GM23338 (cell line): ENCODE measurements around the gene TTC22. TPM values are rescaled to one million over a fixed set of nuclear protein-coding genes. Genes with fewer than 3 reads are reported as not detected.

ENCODE experiments used
- ATAC-seq: fragments of 200-7000 bp; cut with Tn5 transposase; 3 replicates; pipeline ENCODE4 v1.9.1; 2020
- DNase-seq: peaks from one replicate; pipeline ENCODE4 v3.0.0-alpha.2; 2015; ENCODE audit warnings: low spot score
- H2AFZ ChIP-seq: fragments of 200-600 bp; sonication (generic); 2 replicates; pipeline ENCODE4 v1.8.0; 2016; ENCODE audit warnings: antibody characterized with exemption, mild to moderate bottlenecking, moderate library complexity
- H3F3A ChIP-seq: fragments of 200-600 bp; sonication (generic); replicated peaks from 2 replicates; pipeline ENCODE4 v1.8.0; 2017; ENCODE audit warnings: antibody characterized with exemption, mixed run types, low read depth
- H3K27ac ChIP-seq: fragments of 200-600 bp; sonication (generic); 2 replicates; pipeline ENCODE4 v1.6.1; 2016; ENCODE audit warnings: low read depth
- H3K27me3 ChIP-seq: fragments of 200-600 bp; sonication (generic); 2 replicates; pipeline ENCODE4 v1.8.0; 2016; ENCODE audit warnings: mild to moderate bottlenecking, mixed run types, moderate library complexity; ENCODE audit not compliant: insufficient read depth
- H3K36me3 ChIP-seq: fragments of 200-600 bp; sonication (generic); 2 replicates; pipeline ENCODE4 v1.8.0; 2016; ENCODE audit warnings: mild to moderate bottlenecking; ENCODE audit not compliant: insufficient read depth
- H3K4me1 ChIP-seq: fragments of 200-600 bp; sonication (generic); 2 replicates; pipeline ENCODE4 v1.8.0; 2016; ENCODE audit warnings: mild to moderate bottlenecking, moderate library complexity; ENCODE audit not compliant: insufficient read depth
- H3K4me2 ChIP-seq: fragments of 200-600 bp; sonication (generic); 2 replicates; pipeline ENCODE4 v1.7.1; 2017; ENCODE audit warnings: mixed run types
- H3K4me3 ChIP-seq: fragments of 200-600 bp; sonication (generic); 2 replicates; pipeline ENCODE4 v1.6.1; 2016; ENCODE audit warnings: mixed run types
- H3K79me2 ChIP-seq: fragments of 200-600 bp; sonication (generic); replicated peaks from 2 replicates; pipeline ENCODE4 v1.8.0; 2017; ENCODE audit warnings: mild to moderate bottlenecking; ENCODE audit not compliant: insufficient read depth
- H3K9me2 ChIP-seq: fragments of 200-600 bp; sonication (generic); 2 replicates; pipeline ENCODE4 v1.8.0; 2017; ENCODE audit not compliant: insufficient read depth
- H4K20me1 ChIP-seq: fragments of 200-600 bp; sonication (generic); replicated peaks from 2 replicates; pipeline ENCODE4 v1.8.0; 2017; ENCODE audit warnings: mild to moderate bottlenecking; ENCODE audit not compliant: insufficient read depth
- H3K27ac Mint-ChIP-seq: 2 replicates; pipeline ENCODE4 v1.8.0; 2020; ENCODE audit warnings: inconsistent platforms, mild to moderate bottlenecking, moderate library complexity, mixed read lengths
- H3K27me3 Mint-ChIP-seq: 3 replicates; pipeline ENCODE4 v1.8.0; 2022; ENCODE audit warnings: low read depth, mild to moderate bottlenecking, moderate library complexity, mixed read lengths, inconsistent platforms; ENCODE audit not compliant: insufficient read depth, poor library complexity
- H3K36me3 Mint-ChIP-seq: 3 replicates; pipeline ENCODE4 v1.8.0; 2021; ENCODE audit warnings: low read depth, mild to moderate bottlenecking, inconsistent platforms, moderate library complexity, mixed read lengths
- H3K4me1 Mint-ChIP-seq: 3 replicates; pipeline ENCODE4 v1.8.0; 2020; ENCODE audit warnings: mild to moderate bottlenecking, inconsistent platforms, mixed read lengths
- H3K4me3 Mint-ChIP-seq: 3 replicates; pipeline ENCODE4 v1.8.0; 2021; ENCODE audit warnings: moderate library complexity, mild to moderate bottlenecking, inconsistent platforms, mixed read lengths
- H3K9me3 Mint-ChIP-seq: 3 replicates; pipeline ENCODE4 v1.8.0; 2020; ENCODE audit warnings: moderate library complexity, mild to moderate bottlenecking, inconsistent platforms, mixed read lengths
- CREB1 ChIP-seq: fragments of 250-450 bp; sonication (Bioruptor Pico); IDR thresholded peaks from 2 replicates; pipeline ENCODE4 v1.5.0; 2020; ENCODE audit warnings: low read depth, mild to moderate bottlenecking, moderate library complexity
- EZH2 ChIP-seq: fragments of 200-600 bp; sonication (generic); IDR thresholded peaks from one replicate; pipeline ENCODE4 v1.8.0; 2017; ENCODE audit warnings: antibody characterized with exemption, mild to moderate bottlenecking, low read depth; ENCODE audit not compliant: unreplicated experiment
- EZH2phosphoT487 ChIP-seq: fragments of 200-600 bp; sonication (generic); IDR thresholded peaks from one replicate; pipeline ENCODE4 v1.8.1; 2018; ENCODE audit warnings: antibody characterized with exemption; ENCODE audit not compliant: unreplicated experiment
- NANOG ChIP-seq: IDR thresholded peaks from 2 replicates; pipeline ENCODE4 v1.6.1; 2016; ENCODE audit warnings: antibody characterized with exemption, borderline replicate concordance
- POLR2AphosphoS5 ChIP-seq: IDR thresholded peaks from 2 replicates; pipeline ENCODE4 v1.6.1; 2016; ENCODE audit warnings: antibody characterized with exemption, low read depth
- STAT1 ChIP-seq: IDR thresholded peaks from one replicate; pipeline ENCODE4 v1.6.1; 2016; ENCODE audit warnings: antibody characterized with exemption; ENCODE audit not compliant: unreplicated experiment
- ZNF114 ChIP-seq: fragments of 250-450 bp; sonication (Bioruptor Pico); IDR thresholded peaks from 2 replicates; pipeline ENCODE4 v1.5.0; 2020; ENCODE audit warnings: mild to moderate bottlenecking, moderate library complexity
- ZNF331 ChIP-seq: fragments of 250-450 bp; sonication (Bioruptor Pico); IDR thresholded peaks from 2 replicates; pipeline ENCODE4 v1.5.0; 2020; ENCODE audit warnings: low read depth, mild to moderate bottlenecking, moderate library complexity
- polyA plus RNA-seq: library from polyadenylated mRNA; unstranded; fragments of >200 nt; fragmentation: Nextera tagmentation; extraction: Ambion mirVana; gene quantifications from 2 replicates; pipeline ENCODE4 v1.2.1, GENCODE V29; 2016
- total RNA-seq: library from RNA; depleted of rRNA; stranded (reverse); fragments of >200 nt; shearing (Covaris generic); gene quantifications from 2 replicates; pipeline ENCODE4 v1.2.3, GENCODE V29; 2014
- TF ChIP-seq, protein P1 (sequence below), 2 experiments: fragments of 200-600 bp in 1 of 2; sonication (generic) in 1 of 2; conservative IDR thresholded peaks; 2 replicates each; pipeline versions ENCODE4 v1.5.1 to v1.6.1; 2016 to 2017; ENCODE audit warnings: antibody characterized with exemption in 2 of 2, low read depth in 2 of 2, mild to moderate bottlenecking in 2 of 2, moderate library complexity in 1 of 2
- TF ChIP-seq, protein P2 (sequence below): fragments of 250-450 bp; sonication (Bioruptor Pico); IDR thresholded peaks from 2 replicates; pipeline ENCODE4 v1.5.0; 2020; ENCODE audit warnings: mild to moderate bottlenecking, moderate library complexity

The TTC22 gene
- total and polyA plus RNA-seq, 2 experiments from 2014 or later: 1.2 to 2.5 TPM

GRCh38 chr1:54750596-54750995 lies 50.5 kb downstream of the TTC22 start:
- peaks cover 15% of the 10 kb centered on the region for H3K4me1 Mint-ChIP-seq
- no peak for ATAC-seq

GRCh38 chr1:54748094-54748835 lies 52.9 kb downstream of the TTC22 start:
- Mint-ChIP-seq H3K27me3 (peaks cover 7% of the 10 kb centered on the region), H3K27ac (no peak overlapping the region), H3K4me1 (peaks cover 17% of the 10 kb centered on the region), H3K9me3 (peaks cover 2% of the 10 kb centered on the region; the same call in 1 of the 3 replicates), H3K4me3 (no peak overlapping the region), H3K36me3 (peaks cover 5% of the 10 kb centered on the region; the same call in 1 of the 3 replicates)
- Histone ChIP-seq H3K4me3 (no peak overlapping the region), H4K20me1 (no peaks in the 10 kb centered on the region), H3K36me3 (no peaks in the 10 kb centered on the region), H3K4me2 (no peak overlapping the region), H3K27ac (no peak overlapping the region), H3K4me1 (peaks cover 16% of the 10 kb centered on the region; the same call in 1 of the 2 replicates), H2AFZ (no peak overlapping the region), H3K9me2 (no peaks in the 10 kb centered on the region), H3F3A (no peaks in the 10 kb centered on the region), H3K27me3 (no peaks in the 10 kb centered on the region), H3K79me2 (no peaks in the 10 kb centered on the region)
- DNase-seq (no peak), ATAC-seq (no peak)
- TF ChIP-seq ZNF331 (CRISPR knock-in tag) (no peak), POLR2AphosphoS5 (no peak), NANOG (no peak), CREB1 (CRISPR knock-in tag) (no peak), ZNF114 (no peak), EZH2 (no peak), EZH2phosphoT487 (no peak), STAT1 (no peak)
- TF ChIP-seq, protein P1, sequence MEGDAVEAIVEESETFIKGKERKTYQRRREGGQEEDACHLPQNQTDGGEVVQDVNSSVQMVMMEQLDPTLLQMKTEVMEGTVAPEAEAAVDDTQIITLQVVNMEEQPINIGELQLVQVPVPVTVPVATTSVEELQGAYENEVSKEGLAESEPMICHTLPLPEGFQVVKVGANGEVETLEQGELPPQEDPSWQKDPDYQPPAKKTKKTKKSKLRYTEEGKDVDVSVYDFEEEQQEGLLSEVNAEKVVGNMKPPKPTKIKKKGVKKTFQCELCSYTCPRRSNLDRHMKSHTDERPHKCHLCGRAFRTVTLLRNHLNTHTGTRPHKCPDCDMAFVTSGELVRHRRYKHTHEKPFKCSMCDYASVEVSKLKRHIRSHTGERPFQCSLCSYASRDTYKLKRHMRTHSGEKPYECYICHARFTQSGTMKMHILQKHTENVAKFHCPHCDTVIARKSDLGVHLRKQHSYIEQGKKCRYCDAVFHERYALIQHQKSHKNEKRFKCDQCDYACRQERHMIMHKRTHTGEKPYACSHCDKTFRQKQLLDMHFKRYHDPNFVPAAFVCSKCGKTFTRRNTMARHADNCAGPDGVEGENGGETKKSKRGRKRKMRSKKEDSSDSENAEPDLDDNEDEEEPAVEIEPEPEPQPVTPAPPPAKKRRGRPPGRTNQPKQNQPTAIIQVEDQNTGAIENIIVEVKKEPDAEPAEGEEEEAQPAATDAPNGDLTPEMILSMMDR (conservative IDR thresholded peaks at IDR 0.05; ENCODE audit: low read depth in 2 of 2): no peak
- TF ChIP-seq, protein P2, sequence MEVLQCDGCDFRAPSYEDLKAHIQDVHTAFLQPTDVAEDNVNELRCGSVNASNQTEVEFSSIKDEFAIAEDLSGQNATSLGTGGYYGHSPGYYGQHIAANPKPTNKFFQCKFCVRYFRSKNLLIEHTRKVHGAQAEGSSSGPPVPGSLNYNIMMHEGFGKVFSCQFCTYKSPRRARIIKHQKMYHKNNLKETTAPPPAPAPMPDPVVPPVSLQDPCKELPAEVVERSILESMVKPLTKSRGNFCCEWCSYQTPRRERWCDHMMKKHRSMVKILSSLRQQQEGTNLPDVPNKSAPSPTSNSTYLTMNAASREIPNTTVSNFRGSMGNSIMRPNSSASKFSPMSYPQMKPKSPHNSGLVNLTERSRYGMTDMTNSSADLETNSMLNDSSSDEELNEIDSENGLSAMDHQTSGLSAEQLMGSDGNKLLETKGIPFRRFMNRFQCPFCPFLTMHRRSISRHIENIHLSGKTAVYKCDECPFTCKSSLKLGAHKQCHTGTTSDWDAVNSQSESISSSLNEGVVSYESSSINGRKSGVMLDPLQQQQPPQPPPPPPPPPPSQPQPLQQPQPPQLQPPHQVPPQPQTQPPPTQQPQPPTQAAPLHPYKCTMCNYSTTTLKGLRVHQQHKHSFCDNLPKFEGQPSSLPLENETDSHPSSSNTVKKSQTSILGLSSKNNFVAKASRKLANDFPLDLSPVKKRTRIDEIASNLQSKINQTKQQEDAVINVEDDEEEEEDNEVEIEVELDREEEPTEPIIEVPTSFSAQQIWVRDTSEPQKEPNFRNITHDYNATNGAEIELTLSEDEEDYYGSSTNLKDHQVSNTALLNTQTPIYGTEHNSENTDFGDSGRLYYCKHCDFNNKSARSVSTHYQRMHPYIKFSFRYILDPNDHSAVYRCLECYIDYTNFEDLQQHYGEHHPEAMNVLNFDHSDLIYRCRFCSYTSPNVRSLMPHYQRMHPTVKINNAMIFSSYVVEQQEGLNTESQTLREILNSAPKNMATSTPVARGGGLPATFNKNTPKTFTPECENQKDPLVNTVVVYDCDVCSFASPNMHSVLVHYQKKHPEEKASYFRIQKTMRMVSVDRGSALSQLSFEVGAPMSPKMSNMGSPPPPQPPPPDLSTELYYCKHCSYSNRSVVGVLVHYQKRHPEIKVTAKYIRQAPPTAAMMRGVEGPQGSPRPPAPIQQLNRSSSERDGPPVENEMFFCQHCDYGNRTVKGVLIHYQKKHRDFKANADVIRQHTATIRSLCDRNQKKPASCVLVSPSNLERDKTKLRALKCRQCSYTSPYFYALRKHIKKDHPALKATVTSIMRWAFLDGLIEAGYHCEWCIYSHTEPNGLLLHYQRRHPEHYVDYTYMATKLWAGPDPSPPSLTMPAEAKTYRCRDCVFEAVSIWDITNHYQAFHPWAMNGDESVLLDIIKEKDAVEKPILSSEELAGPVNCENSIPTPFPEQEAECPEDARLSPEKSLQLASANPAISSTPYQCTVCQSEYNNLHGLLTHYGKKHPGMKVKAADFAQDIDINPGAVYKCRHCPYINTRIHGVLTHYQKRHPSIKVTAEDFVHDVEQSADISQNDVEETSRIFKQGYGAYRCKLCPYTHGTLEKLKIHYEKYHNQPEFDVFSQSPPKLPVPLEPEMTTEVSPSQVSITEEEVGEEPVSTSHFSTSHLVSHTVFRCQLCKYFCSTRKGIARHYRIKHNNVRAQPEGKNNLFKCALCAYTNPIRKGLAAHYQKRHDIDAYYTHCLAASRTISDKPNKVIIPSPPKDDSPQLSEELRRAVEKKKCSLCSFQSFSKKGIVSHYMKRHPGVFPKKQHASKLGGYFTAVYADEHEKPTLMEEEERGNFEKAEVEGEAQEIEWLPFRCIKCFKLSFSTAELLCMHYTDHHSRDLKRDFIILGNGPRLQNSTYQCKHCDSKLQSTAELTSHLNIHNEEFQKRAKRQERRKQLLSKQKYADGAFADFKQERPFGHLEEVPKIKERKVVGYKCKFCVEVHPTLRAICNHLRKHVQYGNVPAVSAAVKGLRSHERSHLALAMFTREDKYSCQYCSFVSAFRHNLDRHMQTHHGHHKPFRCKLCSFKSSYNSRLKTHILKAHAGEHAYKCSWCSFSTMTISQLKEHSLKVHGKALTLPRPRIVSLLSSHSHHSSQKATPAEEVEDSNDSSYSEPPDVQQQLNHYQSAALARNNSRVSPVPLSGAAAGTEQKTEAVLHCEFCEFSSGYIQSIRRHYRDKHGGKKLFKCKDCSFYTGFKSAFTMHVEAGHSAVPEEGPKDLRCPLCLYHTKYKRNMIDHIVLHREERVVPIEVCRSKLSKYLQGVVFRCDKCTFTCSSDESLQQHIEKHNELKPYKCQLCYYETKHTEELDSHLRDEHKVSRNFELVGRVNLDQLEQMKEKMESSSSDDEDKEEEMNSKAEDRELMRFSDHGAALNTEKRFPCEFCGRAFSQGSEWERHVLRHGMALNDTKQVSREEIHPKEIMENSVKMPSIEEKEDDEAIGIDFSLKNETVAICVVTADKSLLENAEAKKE (CRISPR knock-in tag): no peak

More at GRCh38 chr1:54750596-54750995, 50.5 kb downstream of the TTC22 start:
- no peaks in the 10 kb centered on the region for H4K20me1 ChIP-seq
- peaks cover 10% of the 10 kb centered on the region for H3K27me3 Mint-ChIP-seq
- H3K27me3 ChIP-seq: no peaks in the 10 kb centered on the region
- DNase-seq: no peak
- H3K79me2 ChIP-seq: no peaks in the 10 kb centered on the region
- H3F3A ChIP-seq: no peaks in the 10 kb centered on the region
- no peaks in the 10 kb centered on the region for H3K36me3 ChIP-seq
- H3K27ac ChIP-seq: no peak overlapping the region
- no peak overlapping the region for H3K4me3 ChIP-seq
- TF ChIP-seq EZH2phosphoT487 (no peak), STAT1 (no peak)
- H3K27ac Mint-ChIP-seq: no peak overlapping the region
- peaks cover 2% of the 10 kb centered on the region; the same call in 1 of the 3 replicates for H3K36me3 Mint-ChIP-seq
- H3K4me2 ChIP-seq: no peak overlapping the region
- no peak overlapping the region for H3K4me3 Mint-ChIP-seq
- no peak overlapping the region for H2AFZ ChIP-seq
- H3K9me3 Mint-ChIP-seq: peaks cover 2% of the 10 kb centered on the region; the same call in 1 of the 3 replicates
- H3K4me1 ChIP-seq: peaks cover 16% of the 10 kb centered on the region; the same call in 1 of the 2 replicates
- no peaks in the 10 kb centered on the region for H3K9me2 ChIP-seq
